Measurements from ENCODE around the gene BRF1.
"Not testable (repeated sequence)": the region's sequence is repeated elsewhere in the genome, so short reads cannot be mapped to it uniquely, and the experiment has no call there.

BRF1 gene

DNA sequence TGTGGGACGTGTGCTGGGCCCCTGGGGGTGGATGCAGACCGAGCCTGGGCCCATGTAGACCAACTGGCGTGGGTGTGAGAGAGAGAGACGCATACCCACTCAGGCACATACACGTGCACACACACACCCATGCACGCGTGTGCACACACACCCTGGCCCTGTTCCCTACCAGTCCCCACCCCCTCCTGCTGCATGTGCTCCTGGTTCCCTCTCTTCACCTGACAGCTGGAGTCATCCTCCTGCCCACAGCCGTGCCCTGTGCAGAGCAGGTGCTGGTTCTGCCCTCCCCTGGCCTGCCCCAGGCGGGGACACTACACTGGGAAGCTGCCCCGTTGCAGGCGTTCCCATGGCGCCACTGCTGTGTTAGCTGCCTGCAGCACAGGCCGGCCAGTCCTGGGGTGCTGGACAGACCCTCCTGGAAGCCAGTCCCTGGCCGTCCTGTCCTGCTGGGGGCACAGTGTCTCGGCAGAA lies 32.3 kb upstream of the BRF1 start:
- no peak for DNase-seq (ENCODE audit: low spot score)

DNA sequence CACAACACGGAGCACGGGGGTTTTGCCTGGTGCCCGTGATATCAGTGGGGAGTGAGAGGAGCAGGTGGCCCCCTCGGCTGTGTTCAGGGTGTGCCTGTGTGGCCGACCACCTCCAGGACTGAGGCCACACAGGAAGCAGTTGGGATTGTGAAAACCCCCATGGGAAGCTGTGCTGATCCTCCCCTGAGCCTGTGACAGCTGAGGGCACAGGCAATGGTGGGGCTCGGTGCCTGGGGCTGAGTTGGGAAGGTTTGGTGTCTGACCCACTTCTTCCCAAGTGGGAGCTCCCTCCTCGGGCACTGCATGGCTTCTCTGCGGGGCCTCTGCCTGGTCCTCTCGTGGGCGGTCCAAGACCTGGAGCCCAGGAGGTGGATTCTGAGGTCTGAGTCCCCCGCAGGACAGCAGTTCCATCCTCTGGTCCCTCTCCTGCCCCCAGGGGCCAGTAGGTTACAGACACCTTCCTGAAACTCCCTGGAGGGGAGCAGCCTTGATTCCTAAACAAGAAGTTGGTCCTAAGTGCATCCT lies 31.6 kb upstream of the BRF1 start:
- no peak for DNase-seq (ENCODE audit: low spot score)

GRCh38 chr14:105331575-105332349 lies 31.0 kb upstream of the BRF1 start:
- DNase-seq (ENCODE audit: low spot score) = no peak

DNA sequence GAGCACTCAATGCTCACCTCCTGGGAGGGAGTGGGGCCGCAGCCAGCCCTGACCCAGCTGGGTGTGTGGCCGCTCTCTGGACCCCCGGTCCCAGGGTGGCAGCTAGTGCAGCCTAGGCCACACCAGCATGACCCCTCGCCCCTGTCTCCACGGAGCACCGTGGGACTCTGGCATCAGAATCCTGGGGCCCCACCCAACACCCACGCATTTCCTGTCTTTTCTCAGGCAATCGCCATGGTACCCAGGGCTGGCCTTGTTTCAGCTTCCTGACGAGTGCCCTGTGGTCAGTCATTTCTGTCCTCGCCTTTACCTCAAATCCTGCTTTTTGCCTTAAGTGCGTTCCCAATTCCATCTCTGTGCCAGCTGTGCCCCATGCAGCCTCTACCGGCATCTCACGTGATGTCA lies 29.7 kb upstream of the BRF1 start:
- no peak for DNase-seq (ENCODE audit: low spot score)

DNA sequence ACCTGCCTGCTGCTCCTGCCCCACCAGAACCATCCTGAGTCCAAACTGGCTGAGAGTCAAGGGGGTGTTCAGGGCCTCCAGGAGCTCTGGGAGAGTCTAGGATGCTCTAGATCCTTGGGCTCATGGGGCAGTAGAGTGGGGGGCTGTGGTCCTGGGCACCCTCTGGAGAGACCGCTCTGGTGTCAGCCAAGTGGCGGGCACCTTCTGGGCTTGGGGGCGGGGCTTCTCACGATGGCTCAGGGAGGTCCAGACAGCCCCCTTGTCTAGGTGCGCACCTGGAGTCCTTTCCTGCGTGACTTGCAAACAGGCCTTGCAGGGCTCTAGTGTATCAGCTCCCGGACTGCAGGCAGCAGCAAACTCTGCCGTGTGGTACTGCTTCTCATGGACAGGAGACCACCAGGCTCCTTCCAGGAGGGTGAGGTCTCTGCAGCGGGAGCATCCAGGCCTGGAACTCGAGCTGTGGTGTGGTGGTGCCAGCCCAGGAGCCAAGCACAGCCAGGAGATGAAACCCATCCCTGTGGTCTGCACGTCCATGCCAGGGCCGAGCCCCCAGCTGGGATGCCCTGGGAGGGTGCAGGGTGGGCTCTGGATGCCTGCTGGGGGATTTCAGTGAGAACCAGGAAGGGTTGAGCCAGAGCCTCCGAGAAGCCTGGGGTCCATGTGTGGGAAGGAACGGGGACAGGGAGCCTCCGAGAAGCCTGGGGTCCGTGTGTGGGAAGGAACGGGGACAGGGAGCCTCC lies 28.8 kb upstream of the BRF1 start:
- DNase-seq (ENCODE audit: low spot score) = no peak

DNA sequence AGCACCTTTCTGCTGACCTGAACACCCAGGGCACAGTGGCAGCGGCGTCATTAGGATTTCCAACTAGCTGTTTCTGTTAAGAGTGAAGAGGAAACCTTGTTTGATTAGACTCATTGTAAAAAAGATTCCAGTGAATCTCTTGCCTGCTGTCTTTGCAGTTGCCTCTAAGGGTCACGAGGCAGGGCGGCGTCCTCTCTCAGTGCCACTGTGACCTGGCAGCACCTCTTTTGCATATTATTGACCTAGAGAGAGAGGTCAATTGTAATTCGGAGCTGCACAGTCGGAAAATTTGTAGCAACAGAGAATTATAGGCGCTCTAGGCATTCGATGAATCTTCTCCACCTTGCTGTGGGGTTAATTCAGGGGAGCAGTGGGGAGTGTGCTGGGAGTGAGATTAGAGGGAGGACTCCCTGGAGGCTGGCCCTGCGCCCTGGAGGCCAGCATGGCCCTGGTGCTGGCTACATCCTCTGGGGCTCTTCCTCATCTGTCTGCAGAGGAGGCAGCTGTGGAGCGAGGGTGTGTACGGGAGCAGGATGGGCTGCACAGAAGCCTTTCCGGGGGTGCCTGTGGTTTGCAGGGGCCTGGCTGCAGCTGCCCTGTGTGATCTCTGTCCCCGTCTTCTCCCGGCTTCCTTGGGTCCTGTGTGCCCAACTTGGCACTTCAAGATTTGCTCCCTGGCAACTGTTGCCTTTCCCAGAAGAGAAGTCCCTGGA lies 28.0 kb upstream of the BRF1 start:
- no peak for DNase-seq (ENCODE audit: low spot score)

DNA sequence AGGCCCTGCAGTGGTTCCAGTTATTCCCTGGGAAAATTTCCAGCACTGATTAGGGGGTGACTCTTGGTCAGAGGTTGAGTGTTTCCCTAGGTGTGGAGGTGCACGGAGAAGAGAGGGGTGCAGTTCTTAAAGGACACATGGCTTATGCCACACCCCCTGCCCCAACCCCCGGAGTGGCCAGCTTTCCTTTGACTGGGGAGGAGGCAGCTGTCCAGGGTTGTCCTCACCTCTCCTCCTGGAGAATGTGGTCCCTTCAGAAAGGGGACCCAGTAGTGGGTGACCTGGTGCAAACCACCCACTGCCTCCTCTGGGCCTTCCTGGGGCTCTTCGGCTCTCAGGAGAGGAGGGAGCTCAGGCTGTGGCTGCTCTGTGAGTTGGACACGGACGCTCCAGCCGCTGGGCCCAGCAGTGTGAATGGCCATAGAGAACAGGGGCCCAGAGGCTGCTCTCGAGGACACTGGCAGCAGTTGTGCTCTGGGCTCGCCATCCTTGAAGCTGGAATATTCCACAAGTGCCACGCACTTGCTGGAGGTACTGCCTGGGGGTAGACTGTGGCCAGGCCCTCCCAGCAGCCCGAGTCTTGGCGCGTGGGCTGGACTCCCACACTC lies 27.4 kb upstream of the BRF1 start:
- DNase-seq (ENCODE audit: low spot score) = no peak

- not testable (repeated sequence) for DNase-seq (ENCODE audit: low spot score)
Measured at GRCh38 chr14:105327695-105328045, 26.9 kb upstream of the BRF1 start.

GRCh38 chr14:105326891-105327694 lies 26.3 kb upstream of the BRF1 start:
- DNase-seq (ENCODE audit: low spot score) = no peak

DNA sequence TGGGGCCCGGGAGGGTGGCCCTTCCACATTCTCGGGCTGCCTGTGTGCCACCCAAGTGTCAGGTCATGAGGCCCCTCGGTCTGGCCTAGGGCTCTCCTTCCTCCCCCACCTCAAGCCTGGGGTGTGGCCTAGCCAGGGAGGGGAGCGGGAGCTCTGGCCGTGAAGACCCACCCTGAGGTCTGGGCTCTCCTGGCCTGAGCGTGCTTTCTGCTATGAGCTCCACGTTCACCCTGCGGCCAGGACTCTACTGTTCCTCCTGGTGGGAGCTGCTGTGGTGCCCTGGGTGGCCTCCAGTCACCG lies 25.7 kb upstream of the BRF1 start:
- no peak for DNase-seq (ENCODE audit: low spot score)

- DNase-seq (ENCODE audit: low spot score) = no peak
Measured at GRCh38 chr14:105325716-105326567, 25.1 kb upstream of the BRF1 start.

GRCh38 chr14:105325303-105325702 lies 24.5 kb upstream of the BRF1 start:
- DNase-seq (ENCODE audit: low spot score) = no peak

DNA sequence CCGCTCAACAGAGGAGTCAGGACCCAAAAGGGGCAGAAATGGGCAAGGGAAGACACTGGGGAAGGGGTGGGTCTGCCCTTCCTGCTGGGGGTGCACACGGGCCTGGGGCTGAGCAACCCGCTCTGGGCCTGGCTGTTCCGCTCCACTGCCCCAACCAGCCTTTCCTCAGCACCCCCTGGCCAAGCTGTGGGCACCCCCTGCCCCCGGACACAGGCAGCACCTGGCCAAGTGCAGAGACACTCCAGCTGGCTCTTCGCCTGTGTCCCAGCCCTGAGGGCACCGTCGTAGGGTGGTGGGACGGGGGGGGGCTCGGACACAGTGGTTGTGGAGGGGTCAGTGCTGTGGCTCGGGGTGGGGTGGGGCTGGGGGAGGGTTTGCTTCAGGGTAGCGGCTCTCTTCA lies 24.1 kb upstream of the BRF1 start:
- no peak for DNase-seq (ENCODE audit: low spot score)

DNA sequence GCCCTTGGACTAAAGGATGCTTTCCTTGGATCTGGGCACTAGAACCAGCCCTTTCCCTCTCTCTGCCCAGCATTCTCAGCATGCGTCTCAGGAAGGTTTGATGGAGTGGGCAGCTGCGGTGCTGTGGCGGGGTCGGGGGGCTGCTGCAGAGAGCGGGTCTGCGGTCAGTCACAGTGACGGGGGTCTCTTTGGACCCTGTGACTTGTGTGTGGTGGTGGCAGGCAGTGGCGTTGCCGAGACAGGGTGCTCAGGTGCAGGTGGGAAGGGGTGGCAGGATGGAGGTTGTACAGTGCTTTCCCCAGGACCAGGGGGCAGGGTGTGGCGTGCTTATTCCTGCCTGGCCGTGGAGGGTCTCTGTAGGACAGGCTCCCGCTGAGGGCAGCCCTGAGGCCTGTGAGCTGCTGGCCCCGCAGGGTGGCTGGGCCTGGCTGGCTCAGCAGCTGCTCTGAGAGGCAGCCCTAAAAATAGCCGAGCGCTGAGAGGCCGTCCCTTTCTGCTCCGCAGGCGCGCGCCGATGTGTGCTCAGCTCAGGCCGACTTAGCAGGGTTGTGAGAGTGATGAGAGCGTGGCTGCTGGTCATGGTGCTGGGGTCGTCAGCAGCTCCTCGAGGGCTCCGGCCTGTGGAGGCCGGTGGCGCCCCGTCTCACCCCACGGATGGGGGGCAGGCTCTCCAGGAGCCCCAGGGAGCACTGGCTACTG lies 23.4 kb upstream of the BRF1 start:
- DNase-seq (ENCODE audit: low spot score) = no peak

DNA sequence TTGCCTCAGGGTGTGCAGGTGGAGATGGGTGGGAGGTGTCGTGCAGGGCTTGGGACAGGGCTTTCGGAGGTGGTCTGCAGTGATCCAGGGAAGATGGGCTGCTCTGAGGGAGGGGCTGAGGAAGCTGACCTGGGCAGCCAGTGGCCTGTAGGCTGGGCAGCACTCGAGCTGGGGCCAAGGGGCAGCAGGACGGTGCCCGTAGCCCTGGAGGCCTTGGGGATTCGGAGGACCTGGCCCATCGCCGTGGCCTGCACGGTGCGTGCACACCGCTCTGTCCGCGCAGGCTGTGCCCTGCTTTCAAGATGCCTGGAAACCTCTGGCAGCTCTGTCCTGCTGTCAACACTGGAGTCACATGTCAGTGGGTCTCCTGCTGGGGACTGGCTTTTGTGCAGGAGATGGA lies 22.9 kb upstream of the BRF1 start:
- no peak for DNase-seq (ENCODE audit: low spot score)

DNA sequence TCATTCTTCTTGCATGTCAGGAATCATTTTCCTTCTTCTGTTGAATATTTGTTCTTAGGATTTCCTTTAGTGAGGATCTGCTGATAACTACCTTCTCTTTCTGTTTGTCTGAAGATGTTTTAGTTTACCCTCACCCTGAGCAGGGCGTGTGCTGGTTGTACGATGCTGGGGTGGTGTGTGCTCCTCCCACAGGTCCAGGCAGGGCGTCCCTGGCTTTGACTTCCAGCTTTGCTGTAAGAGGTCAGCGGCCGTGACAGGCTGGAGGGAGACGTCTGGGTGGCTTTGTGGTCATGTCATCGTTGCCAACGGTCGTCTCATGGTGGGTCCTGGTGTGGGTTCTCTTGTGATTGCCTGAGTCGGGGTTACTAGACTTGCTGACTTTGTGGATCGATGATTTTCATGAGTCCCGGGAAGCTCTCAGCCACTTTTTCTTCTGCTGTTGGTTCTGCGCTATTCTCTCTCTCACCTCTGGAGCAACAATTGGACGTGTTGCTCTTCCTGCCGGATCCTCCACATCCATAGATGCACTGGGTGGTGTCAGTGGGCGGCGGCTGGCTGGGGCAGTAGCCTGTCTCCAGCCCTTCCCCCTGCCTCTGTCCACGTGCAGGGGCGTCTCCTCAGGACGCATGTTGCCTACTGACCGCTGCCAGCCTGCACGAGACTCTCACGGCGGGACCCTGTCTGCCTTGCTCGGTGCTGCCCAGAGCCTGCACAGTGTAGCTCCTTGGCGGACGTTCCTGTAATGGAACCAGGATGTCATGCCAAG lies 22.2 kb upstream of the BRF1 start:
- DNase-seq (ENCODE audit: low spot score) = no peak

- no peak for DNase-seq (ENCODE audit: low spot score)
Measured at GRCh38 chr14:105317546-105317945, 16.7 kb upstream of the BRF1 start.

GRCh38 chr14:105316968-105317510 lies 16.2 kb upstream of the BRF1 start:
- DNase-seq (ENCODE audit: low spot score) = no peak

DNA sequence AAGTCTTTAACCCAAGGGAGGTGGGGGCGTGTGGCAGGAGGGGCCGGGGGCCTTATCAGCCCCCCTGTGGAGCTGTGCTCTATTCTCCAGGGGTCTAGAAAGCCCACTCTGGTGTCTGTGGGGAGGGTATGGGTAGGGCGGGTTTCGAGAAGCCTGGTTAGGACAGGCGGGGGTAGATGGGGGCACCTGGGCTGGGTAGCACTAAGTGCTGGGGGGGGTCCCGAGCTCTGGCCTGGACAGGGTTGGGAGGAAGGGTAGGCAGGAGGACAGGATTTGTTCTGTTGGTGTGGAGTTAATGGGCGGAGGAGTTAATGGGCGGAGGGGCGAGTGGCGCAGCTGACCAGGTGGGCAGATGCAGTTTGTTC lies 15.8 kb upstream of the BRF1 start:
- DNase-seq (ENCODE audit: low spot score) = no peak
